ENCODE data around the gene MICOS13.

MICOS13 gene

GRCh38 chr19:5683177-5683886 lies 3.0 kb upstream of the MICOS13 start:
- no peak for DNase-seq (ENCODE audit: insufficient read length, low spot score)
- no peak for TF ChIP-seq CTCF (IDR thresholded peaks at IDR 0.05; ENCODE audit: insufficient read depth, missing control alignments)
- FAIRE-seq = no peak

- no peak for TF ChIP-seq CTCF (IDR thresholded peaks at IDR 0.05; ENCODE audit: insufficient read depth, missing control alignments)
- FAIRE-seq (no peak), DNase-seq (ENCODE audit: insufficient read length, low spot score) (no peak)
These were observed 1.8 kb upstream of the MICOS13 start for GRCh38 chr19:5682107-5682482.

GRCh38 chr19:5681391-5682106 lies 1.2 kb upstream of the MICOS13 start:
- DNase-seq (ENCODE audit: insufficient read length, low spot score) (no peak), FAIRE-seq (no peak)
- no peak for TF ChIP-seq CTCF (IDR thresholded peaks at IDR 0.05; ENCODE audit: insufficient read depth, missing control alignments)

GRCh38 chr19:5680084-5680436 lies 256 bp downstream of the MICOS13 start:
- no peak for DNase-seq (ENCODE audit: insufficient read length, low spot score)

GRCh38 chr19:5679289-5680083 lies 830 bp downstream of the MICOS13 start:
- TF ChIP-seq CTCF (IDR thresholded peaks at IDR 0.05; ENCODE audit: insufficient read depth, missing control alignments) = no peak
- DNase-seq (ENCODE audit: insufficient read length, low spot score) (no peak), FAIRE-seq (no peak)

More at GRCh38 chr19:5680084-5680436, 256 bp downstream of the MICOS13 start:
- FAIRE-seq = no peak
- TF ChIP-seq CTCF (IDR thresholded peaks at IDR 0.05; ENCODE audit: insufficient read depth, missing control alignments) = no peak

GRCh38 chr19:5678071-5678718 lies 2.1 kb downstream of the MICOS13 start:
- no peak for DNase-seq (ENCODE audit: insufficient read length, low spot score)
- no peak for FAIRE-seq
- no peak for TF ChIP-seq CTCF (IDR thresholded peaks at IDR 0.05; ENCODE audit: insufficient read depth, missing control alignments)

Data from D721Med (cell line).